CD14-positive monocyte (primary cell): Measurements from ENCODE around the gene CDK5RAP3. TPM values are rescaled to one million over a fixed set of nuclear protein-coding genes. Genes with fewer than 3 reads are reported as not detected.

ENCODE experiments used
- DNase-seq, 3 donors: peaks; one replicate each; pipeline ENCODE4 v3.0.0-alpha.2; 2011 to 2022
- H2AFZ ChIP-seq: 2 replicates; pipeline ENCODE4 v1.6.0; 2012; ENCODE audit warnings: mild to moderate bottlenecking, low read depth, low read length, inconsistent platforms; ENCODE audit not compliant: insufficient read depth, poor library complexity, severe bottlenecking
- H3K27ac ChIP-seq, 2 donors: 1 replicate in 1 of 2; 2 replicates in 1 of 2; pipeline ENCODE4 v1.5.1; 2012 to 2013; ENCODE audit warnings: low read length in 2 of 2, control low read depth in 1 of 2, inconsistent platforms in 1 of 2, low read depth in 1 of 2, mild to moderate bottlenecking in 1 of 2
- H3K27me3 ChIP-seq, 2 donors: one replicate each; pipeline versions ENCODE4 v1.6.0 to v1.6.1; 2011 to 2013; ENCODE audit warnings: low read length in 2 of 2; ENCODE audit not compliant: control insufficient read depth in 2 of 2, insufficient read depth in 2 of 2
- H3K36me3 ChIP-seq, 2 donors: replicated peaks in 1 of 2; 1 replicate in 1 of 2; 2 replicates in 1 of 2; pipeline versions ENCODE4 v1.5.1 to v1.6.1; 2012 to 2013; ENCODE audit warnings: low read length in 2 of 2, control low read depth in 1 of 2, inconsistent platforms in 1 of 2, mild to moderate bottlenecking in 1 of 2; ENCODE audit not compliant: insufficient read depth in 2 of 2, control insufficient read depth in 1 of 2
- H3K4me1 ChIP-seq, 2 donors: 1 replicate in 1 of 2; 2 replicates in 1 of 2; pipeline versions ENCODE4 v1.5.1 to v1.6.1; 2012 to 2013; ENCODE audit warnings: low read length in 2 of 2, control low read depth in 1 of 2, inconsistent platforms in 1 of 2, mild to moderate bottlenecking in 1 of 2, moderate library complexity in 1 of 2; ENCODE audit not compliant: insufficient read depth in 2 of 2, control insufficient read depth in 1 of 2
- H3K4me2 ChIP-seq: replicated peaks from 2 replicates; pipeline ENCODE3; 2012; ENCODE audit warnings: low read length, moderate library complexity, mild to moderate bottlenecking; ENCODE audit not compliant: poor library complexity, severe bottlenecking; ENCODE audit errors: extremely low read depth
- H3K4me3 ChIP-seq, 3 experiments: fragments of 200-600 bp in 1 of 3; sonication (generic) in 1 of 3; replicated peaks in 1 of 3; 1 replicate in 2 of 3; 2 replicates in 1 of 3; pipeline ENCODE4 v1.5.1; 2011 to 2013; ENCODE audit warnings: low read length in 3 of 3, mild to moderate bottlenecking in 3 of 3, control low read depth in 2 of 3, low read depth in 2 of 3, inconsistent platforms in 1 of 3, moderate library complexity in 1 of 3
- H3K79me2 ChIP-seq: 2 replicates; pipeline ENCODE4 v1.6.0; 2012; ENCODE audit warnings: mild to moderate bottlenecking, control low read depth, inconsistent platforms, low read length, moderate library complexity; ENCODE audit not compliant: insufficient read depth
- H3K9ac ChIP-seq: 2 replicates; pipeline ENCODE4 v1.6.0; 2017; ENCODE audit warnings: low read length, mild to moderate bottlenecking; ENCODE audit not compliant: insufficient read depth, poor library complexity, severe bottlenecking
- H3K9me3 ChIP-seq, 2 donors: replicated peaks in 1 of 2; 1 replicate in 1 of 2; 2 replicates in 1 of 2; pipeline versions ENCODE4 v1.5.1 to v1.6.1; 2012 to 2013; ENCODE audit warnings: low read length in 2 of 2, control low read depth in 1 of 2; ENCODE audit not compliant: control insufficient read depth in 1 of 2, insufficient read depth in 1 of 2
- H4K20me1 ChIP-seq: 2 replicates; pipeline ENCODE4 v1.6.0; 2012; ENCODE audit warnings: mild to moderate bottlenecking, low read length, control low read depth, moderate library complexity; ENCODE audit not compliant: insufficient read depth
- H3K27ac Mint-ChIP-seq, 7 donors: one replicate each; pipeline ENCODE4 v1.8.0; 2020; ENCODE audit warnings: mild to moderate bottlenecking in 7 of 7, mixed read lengths in 7 of 7, moderate library complexity in 6 of 7, inconsistent platforms in 2 of 7
- H3K27me3 Mint-ChIP-seq, 3 donors: one replicate each; pipeline ENCODE4 v1.8.0; 2021 to 2022; ENCODE audit warnings: low read depth in 3 of 3, mild to moderate bottlenecking in 3 of 3, mixed read lengths in 3 of 3, moderate library complexity in 3 of 3, inconsistent platforms in 1 of 3
- H3K36me3 Mint-ChIP-seq, 2 donors: one replicate each; pipeline ENCODE4 v1.8.0; 2020; ENCODE audit warnings: mixed read lengths in 2 of 2, inconsistent platforms in 1 of 2, mild to moderate bottlenecking in 1 of 2
- H3K4me1 Mint-ChIP-seq: one replicate; pipeline ENCODE4 v1.8.0; 2020; ENCODE audit warnings: mild to moderate bottlenecking, mixed read lengths
- H3K4me3 Mint-ChIP-seq, 2 donors: one replicate each; pipeline ENCODE4 v1.8.0; 2020; ENCODE audit warnings: mild to moderate bottlenecking in 2 of 2, mixed read lengths in 2 of 2, moderate library complexity in 1 of 2
- H3K9me3 Mint-ChIP-seq, 7 donors: one replicate each; pipeline ENCODE4 v1.8.0; 2020 to 2022; ENCODE audit warnings: mixed read lengths in 7 of 7, mild to moderate bottlenecking in 6 of 7, moderate library complexity in 6 of 7, inconsistent platforms in 2 of 7
- WGBS: methylation state at CpG from one replicate; pipeline ENCODE4 v1.1.5; 2013; ENCODE audit warnings: missing lambda C conversion rate; ENCODE audit not compliant: insufficient coverage; 5-methylcytosine and 5-hydroxymethylcytosine counted together
- intact Hi-C, 2 donors: fragments of 100-400 bp; cut with micrococcal nuclease; formaldehyde crosslinking; loops; one replicate each; pipeline versions ENCODE4 v1.15.0 to v1.15.1; 2023
- polyA plus RNA-seq, 3 donors: library from polyadenylated mRNA; depleted of rRNA in 1 of 3; unstranded in 2 of 3; stranded (reverse) in 1 of 3; fragments of 300-500 nt in 2 of 3; fragments of >200 nt in 1 of 3; fragmentation: Illumina TruSeq in 2 of 3; gene quantifications; 1 replicate in 2 of 3; 2 replicates in 1 of 3; pipeline ENCODE4 v1.2.3, GENCODE V29; 2012 to 2021
- TF ChIP-seq, protein P1 (sequence below): fragments of 200-600 bp; IDR thresholded peaks from one replicate; pipeline ENCODE4 v1.8.0; 2022; ENCODE audit warnings: antibody characterized with exemption, mild to moderate bottlenecking

CDK5RAP3 gene
- polyA plus RNA-seq, 3 donors = 86.1 to 782 (median 94.4) TPM

DNA sequence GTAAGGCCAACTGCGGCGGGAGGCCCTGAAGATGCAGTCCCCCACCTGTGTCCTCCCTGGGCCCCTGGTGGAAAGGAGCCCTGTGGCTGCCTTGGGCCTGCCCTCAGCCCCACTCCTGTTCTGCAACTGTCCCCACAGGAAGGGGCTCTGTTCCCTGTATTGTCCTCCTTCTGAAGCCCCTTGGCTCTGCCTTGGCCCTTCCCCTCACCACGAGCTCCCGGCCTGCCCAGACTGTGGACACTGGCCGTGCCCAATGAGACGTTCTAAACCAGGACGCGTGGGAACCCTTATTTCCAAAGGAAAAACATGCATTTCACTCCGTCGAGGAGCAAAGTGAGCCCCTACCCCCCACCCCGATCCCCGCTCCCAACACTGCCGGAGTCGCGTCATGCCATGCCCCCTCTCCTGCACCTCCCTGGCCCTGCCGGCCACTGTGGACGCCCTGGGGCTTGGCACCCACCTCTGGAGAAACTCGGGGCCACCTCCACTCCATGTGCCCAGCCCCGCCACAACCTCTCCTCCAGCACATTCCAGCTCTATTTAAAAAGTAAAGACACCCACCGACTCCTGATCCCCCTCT lies 43.0 kb upstream of the CDK5RAP3 start:
- peaks cover 65 to 83% of the 10 kb centered on the region in 2 donors for H3K36me3 ChIP-seq

GRCh38 chr17:47928415-47928814 lies 42.5 kb upstream of the CDK5RAP3 start:
- DNase-seq = no peak
- Histone ChIP-seq H3K4me3 (no peak overlapping the region), H3K9me3 (no peaks in the 10 kb centered on the region), H4K20me1 (no peaks in the 10 kb centered on the region), H3K36me3 (peaks cover 60 to 83% of the 10 kb centered on the region in 2 donors), H3K79me2 (no peaks in the 10 kb centered on the region), H3K27ac (no peak overlapping the region), H3K4me1 (no peaks in the 10 kb centered on the region), H3K9ac (no peak overlapping the region), H3K27me3 (no peaks in the 10 kb centered on the region), H2AFZ (no peak overlapping the region), H3K4me2 (no peak overlapping the region)
- Mint-ChIP-seq H3K36me3 (peaks cover 76 to 81% of the 10 kb centered on the region in 2 donors), H3K4me1 (peaks cover 3% of the 10 kb centered on the region), H3K9me3 (peaks cover 0 to 2% (median 0%) of the 10 kb centered on the region in 7 donors), H3K4me3 (no peak overlapping the region), H3K27me3 (peaks cover 0 to 2% (median 2%) of the 10 kb centered on the region in 3 donors), H3K27ac (no peak overlapping the region)
- TF ChIP-seq, protein P1, sequence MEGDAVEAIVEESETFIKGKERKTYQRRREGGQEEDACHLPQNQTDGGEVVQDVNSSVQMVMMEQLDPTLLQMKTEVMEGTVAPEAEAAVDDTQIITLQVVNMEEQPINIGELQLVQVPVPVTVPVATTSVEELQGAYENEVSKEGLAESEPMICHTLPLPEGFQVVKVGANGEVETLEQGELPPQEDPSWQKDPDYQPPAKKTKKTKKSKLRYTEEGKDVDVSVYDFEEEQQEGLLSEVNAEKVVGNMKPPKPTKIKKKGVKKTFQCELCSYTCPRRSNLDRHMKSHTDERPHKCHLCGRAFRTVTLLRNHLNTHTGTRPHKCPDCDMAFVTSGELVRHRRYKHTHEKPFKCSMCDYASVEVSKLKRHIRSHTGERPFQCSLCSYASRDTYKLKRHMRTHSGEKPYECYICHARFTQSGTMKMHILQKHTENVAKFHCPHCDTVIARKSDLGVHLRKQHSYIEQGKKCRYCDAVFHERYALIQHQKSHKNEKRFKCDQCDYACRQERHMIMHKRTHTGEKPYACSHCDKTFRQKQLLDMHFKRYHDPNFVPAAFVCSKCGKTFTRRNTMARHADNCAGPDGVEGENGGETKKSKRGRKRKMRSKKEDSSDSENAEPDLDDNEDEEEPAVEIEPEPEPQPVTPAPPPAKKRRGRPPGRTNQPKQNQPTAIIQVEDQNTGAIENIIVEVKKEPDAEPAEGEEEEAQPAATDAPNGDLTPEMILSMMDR = no peak
- intact Hi-C loops = no loop called here
- no CpG with 5 or more reads among the region's 2 CpGs for WGBS

More for the DNA sequence above, 43.0 kb upstream of the CDK5RAP3 start:
- DNase-seq = no peak
- peaks cover 3% of the 10 kb centered on the region for H3K4me1 Mint-ChIP-seq
- H3K4me3 ChIP-seq = no peak overlapping the region
- H3K27ac ChIP-seq = no peak overlapping the region
- intact Hi-C loops = no loop called here
- peaks cover 0 to 2% (median 0%) of the 10 kb centered on the region in 7 donors for H3K9me3 Mint-ChIP-seq
- H3K79me2 ChIP-seq = no peaks in the 10 kb centered on the region
- H3K4me2 ChIP-seq = no peak overlapping the region
- H3K4me3 Mint-ChIP-seq = no peak overlapping the region
- TF ChIP-seq, protein P1 = no peak
- H3K27me3 ChIP-seq = no peaks in the 10 kb centered on the region
- no peaks in the 10 kb centered on the region for H3K4me1 ChIP-seq
- H3K9me3 ChIP-seq = no peaks in the 10 kb centered on the region
- no peak overlapping the region for H2AFZ ChIP-seq
- peaks cover 0 to 2% (median 2%) of the 10 kb centered on the region in 3 donors for H3K27me3 Mint-ChIP-seq
- H3K9ac ChIP-seq = no peak overlapping the region
- no peaks in the 10 kb centered on the region for H4K20me1 ChIP-seq
- 94% methylated on average over 17 of the region's 20 CpGs for WGBS
- peaks cover 79 to 82% of the 10 kb centered on the region in 2 donors for H3K36me3 Mint-ChIP-seq
- H3K27ac Mint-ChIP-seq = no peak overlapping the region
